Loucy (cell line): Measurements from ENCODE around the gene USP22.
"Not testable (repeated sequence)": the region's sequence is repeated elsewhere in the genome, so short reads cannot be mapped to it uniquely, and the experiment has no call there.

Experiments used
- CTCF ChIP-seq: fragments of 200-600 bp; sonication (generic); conservative IDR thresholded peaks from 2 replicates; pipeline ENCODE4 v1.5.1; 2014; ENCODE audit warnings: mild to moderate bottlenecking, antibody characterized with exemption, low read length
- EZH2phosphoT487 ChIP-seq: fragments of 200-600 bp; IDR thresholded peaks from 2 replicates; pipeline ENCODE4 v1.6.1; 2018; ENCODE audit warnings: antibody characterized with exemption, mild to moderate bottlenecking, moderate library complexity, borderline replicate concordance

- not testable (repeated sequence) for TF ChIP-seq CTCF, EZH2phosphoT487
Observed at GRCh38 chr17:20977609-20978253, 65.1 kb downstream of the USP22 start.
